GM12878 (cell line): ENCODE measurements around the gene IFRD2. TPM values are rescaled to one million over a fixed set of nuclear protein-coding genes. Genes with fewer than 3 reads are reported as not detected.

Experiments used
- CTCF ChIP-seq, 3 experiments: IDR thresholded peaks in 2 of 3; conservative IDR thresholded peaks in 1 of 3; 2 replicates each; pipeline ENCODE4 v1.5.1; 2011; ENCODE audit warnings: low read depth in 3 of 3, low read length in 3 of 3, mild to moderate bottlenecking in 3 of 3, control low read depth in 2 of 3, moderate library complexity in 2 of 3, inconsistent platforms in 1 of 3, mixed read lengths in 1 of 3; ENCODE audit not compliant: control insufficient read depth in 2 of 3, insufficient read depth in 1 of 3; ENCODE audit errors: extremely low read depth in 1 of 3
- HCFC1 ChIP-seq: fragments of 150-350 bp; IDR thresholded peaks from 2 replicates; pipeline ENCODE4 v1.6.1; 2014; ENCODE audit warnings: low read length
- NFYA ChIP-seq: IDR thresholded peaks from 2 replicates; pipeline ENCODE4 v1.6.1; 2011; ENCODE audit warnings: low read depth, mild to moderate bottlenecking, low read length, improper control_type of control experiment, borderline replicate concordance
- PKNOX1 ChIP-seq: fragments of 450-650 bp; IDR thresholded peaks from 2 replicates; pipeline ENCODE4 v1.6.1; 2016; ENCODE audit warnings: mild to moderate bottlenecking
- SP1 ChIP-seq: IDR thresholded peaks from one replicate; pipeline ENCODE4 v1.6.1; 2011; ENCODE audit warnings: low read depth, low read length
- ZNF592 ChIP-seq: fragments of 450-650 bp; IDR thresholded peaks from 2 replicates; pipeline ENCODE4 v1.6.1; 2017; ENCODE audit warnings: mild to moderate bottlenecking, moderate library complexity
- ZSCAN29 ChIP-seq: fragments of 450-650 bp; IDR thresholded peaks from 2 replicates; pipeline ENCODE4 v1.6.1; 2017; ENCODE audit warnings: mild to moderate bottlenecking, moderate library complexity
- polyA plus RNA-seq, 11 experiments: library from polyadenylated mRNA; depleted of rRNA in 4 of 11; unstranded in 6 of 11; stranded (reverse) in 5 of 11; fragments of >200 nt; fragmentation: Nextera tagmentation in 4 of 11; fragmentation: Illumina TruSeq in 1 of 11; extraction: Ambion mirVana in 4 of 11; extraction: Trizol in 1 of 11; gene quantifications; 1 replicate in 1 of 11; 2 replicates in 10 of 11; pipeline versions ENCODE4 v1.2.1 to v1.2.3, GENCODE V29; 2011 to 2016; ENCODE audit warnings: inconsistent platforms in 2 of 11, missing spikeins in 2 of 11, low read depth in 1 of 11
- total RNA-seq, 4 experiments: library from RNA; depleted of rRNA in 3 of 4; stranded (reverse); fragments of >200 nt in 3 of 4; fragmentation: Illumina TruSeq in 1 of 4; extraction: Trizol in 1 of 4; gene quantifications; 2 replicates each; pipeline versions ENCODE4 v1.2.1 to v1.2.3, GENCODE V29; 2013 to 2021

Gene IFRD2
- total and polyA plus RNA-seq, 10 of the 15 experiments (the other 5 are each of a cell fraction or from before 2014, with no cell fraction given) = 19.1 to 153 (median 80.3) TPM

DNA sequence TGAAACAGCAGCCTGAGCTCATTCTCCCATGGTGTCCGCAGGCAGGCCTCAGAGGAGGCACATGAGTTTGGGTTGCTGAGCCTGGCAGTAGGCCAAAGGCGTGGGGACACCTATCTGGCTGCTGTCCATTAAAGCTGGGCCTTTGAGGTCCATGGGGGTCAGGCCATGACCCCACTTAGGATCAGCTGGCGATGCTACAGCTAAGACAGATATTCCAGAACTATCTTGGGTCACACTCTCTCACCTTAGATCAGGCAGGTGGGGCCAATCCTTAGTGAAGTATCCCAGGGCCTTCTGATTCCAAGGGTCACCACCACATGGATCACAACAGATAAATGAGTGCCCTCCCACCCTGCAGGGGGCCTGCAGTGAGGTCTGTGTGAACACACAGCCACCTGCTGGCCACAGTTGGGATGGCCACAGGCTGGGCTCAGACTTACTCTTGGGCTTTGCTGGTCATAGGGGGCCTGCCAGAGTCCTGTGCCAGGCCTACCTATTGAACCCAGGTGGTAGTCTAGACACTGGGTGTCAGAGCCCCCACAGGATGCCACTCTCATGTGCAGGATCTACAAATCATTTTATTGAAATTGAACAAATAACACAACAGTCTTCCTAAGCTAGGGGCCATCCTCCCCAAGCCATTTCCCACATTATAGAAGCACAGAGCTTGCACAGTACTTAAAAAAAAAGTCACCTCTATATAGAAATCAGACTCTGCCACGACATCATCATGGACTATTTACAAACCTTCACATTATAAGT, 32.3 kb upstream of the IFRD2 start (continued):
- TF ChIP-seq ZNF592 = no peak
- TF ChIP-seq HCFC1 = no peak
- TF ChIP-seq ZSCAN29 = no peak
- TF ChIP-seq PKNOX1 = no peak
- peak; percentile 77 to 83 (median 80) for TF ChIP-seq CTCF (IDR thresholded peaks at IDR 0.05 in 2 of 3, conservative IDR thresholded peaks at IDR 0.05 in 1 of 3; ENCODE audit: control insufficient read depth in 2 of 3, extremely low read depth in 1 of 3, insufficient read depth in 1 of 3, low read depth in 3 of 3, low read length in 3 of 3)
- no peak for TF ChIP-seq SP1
- TF ChIP-seq NFYA = no peak
